NCI-H1436 treated with DMSO at 0.1 percent for 48 hours (cell line): ENCODE measurements around the gene ZSWIM7.
"Not testable (repeated sequence)": the region's sequence is repeated elsewhere in the genome, so short reads cannot be mapped to it uniquely, and the experiment has no call there.

Source experiments
- DNase-seq: peaks from one replicate; lab custom pipeline; 2025; lab: John Stamatoyannopoulos, UW

The ZSWIM7 gene

GRCh38 chr17:15957608-15958307 lies 41.7 kb downstream of the ZSWIM7 start:
- no peak for DNase-seq

GRCh38 chr17:15957206-15957605 lies 42.3 kb downstream of the ZSWIM7 start:
- DNase-seq, result no peak

- DNase-seq, result no peak
Observed at GRCh38 chr17:15955793-15956541, 43.5 kb downstream of the ZSWIM7 start.

DNA sequence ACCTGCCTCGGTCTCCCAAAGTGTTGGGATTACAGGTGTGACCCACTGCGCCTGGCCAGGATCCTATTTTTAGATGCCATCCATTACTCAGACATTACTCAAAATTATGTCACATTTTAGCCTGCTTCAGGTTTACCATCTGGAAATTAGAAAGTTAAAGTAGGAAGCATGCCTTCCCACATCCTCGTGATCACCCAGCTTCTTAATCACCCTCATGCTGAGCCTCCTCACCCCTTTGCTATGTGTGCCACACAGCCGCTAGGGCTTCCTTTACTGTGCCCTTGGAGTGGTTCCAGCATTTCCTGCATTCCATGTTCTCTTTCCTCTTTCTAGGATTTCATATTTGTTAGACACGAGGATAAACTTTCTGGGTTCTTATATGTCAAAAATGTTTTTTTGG lies 45.3 kb downstream of the ZSWIM7 start:
- DNase-seq, result no peak

DNA sequence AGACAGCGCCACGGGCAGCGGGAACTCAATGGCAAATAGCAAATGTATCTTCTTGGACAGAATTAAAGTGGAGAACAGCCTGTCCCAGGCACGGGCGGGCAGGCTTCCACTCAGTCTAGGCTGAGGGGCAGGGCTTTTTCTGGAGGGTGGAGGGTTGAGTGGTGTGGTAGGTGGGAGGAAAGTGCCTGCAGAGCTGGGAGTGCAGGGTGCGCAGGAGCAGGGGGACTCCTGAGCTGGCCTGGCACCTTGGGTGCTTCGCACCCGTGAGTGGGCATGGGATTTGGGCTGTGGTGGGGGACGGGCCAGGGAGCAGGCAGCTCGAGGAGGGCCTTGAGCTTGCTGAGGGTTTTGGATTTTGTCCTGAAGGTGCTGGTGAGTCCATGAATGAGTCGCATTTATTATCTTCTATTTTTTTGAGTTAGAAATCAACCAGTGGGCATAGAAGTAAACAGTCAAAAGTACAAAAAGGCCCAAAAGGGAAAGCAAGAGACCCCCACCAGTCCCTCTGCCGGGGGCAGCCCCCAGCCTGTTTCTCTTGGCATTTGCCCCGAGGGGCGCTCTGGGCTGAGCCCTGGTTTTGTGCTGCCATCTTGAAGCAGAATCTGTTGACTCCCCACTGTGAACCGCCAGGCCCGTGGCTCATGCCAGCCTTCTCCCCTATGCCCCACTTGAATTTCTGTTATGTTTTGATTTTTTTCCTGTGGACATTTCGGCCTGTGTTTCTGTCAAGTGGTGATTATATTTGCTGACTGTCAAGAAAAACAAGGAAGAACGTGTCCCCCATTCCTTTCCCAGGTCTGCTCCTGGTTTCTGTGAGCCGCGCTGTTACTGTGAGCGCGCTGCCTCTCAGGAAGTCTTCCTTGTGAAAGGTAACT lies 46.4 kb downstream of the ZSWIM7 start:
- no peak for DNase-seq

- no peak for DNase-seq
Observed at GRCh38 chr17:15952048-15952532, 47.4 kb downstream of the ZSWIM7 start.

DNA sequence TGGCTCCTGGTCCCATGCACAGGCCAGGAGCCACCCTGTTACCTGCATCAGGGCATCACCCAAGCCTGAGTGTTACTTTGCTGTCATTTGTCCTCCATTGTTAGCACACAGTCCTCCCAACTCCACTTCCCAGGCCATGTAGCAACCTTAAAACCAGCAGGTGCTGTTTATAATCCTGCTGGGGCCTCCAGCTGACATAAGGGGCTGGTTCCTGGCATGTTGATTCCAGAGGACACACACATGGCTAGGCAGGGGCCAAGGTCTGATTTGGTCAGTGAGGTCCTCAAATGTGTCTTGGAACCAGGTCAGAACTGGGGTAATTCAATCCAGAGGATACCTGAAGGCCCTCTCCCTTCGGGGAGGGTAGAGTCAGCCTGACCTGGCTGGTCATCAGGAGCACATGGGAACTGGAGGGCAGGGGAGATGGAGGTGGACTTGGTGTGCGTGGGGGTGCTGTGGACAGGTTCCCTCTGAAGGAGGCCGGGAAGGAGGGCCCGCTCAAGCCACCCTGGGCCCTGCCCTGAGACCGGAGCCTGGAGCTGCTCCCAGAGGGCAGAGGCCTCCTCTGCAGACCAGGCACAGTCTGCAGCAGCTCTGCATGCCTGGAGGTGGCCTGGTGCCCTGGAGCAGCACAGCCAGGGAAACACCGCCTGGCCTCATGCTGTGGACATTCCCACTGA lies 48.0 kb downstream of the ZSWIM7 start:
- DNase-seq, result no peak

- no peak for DNase-seq
Observed at GRCh38 chr17:15947976-15948752, 51.3 kb downstream of the ZSWIM7 start.

- DNase-seq, result no peak
Observed at GRCh38 chr17:15947271-15947670, 52.2 kb downstream of the ZSWIM7 start.

GRCh38 chr17:15946611-15947120 lies 52.8 kb downstream of the ZSWIM7 start:
- DNase-seq, result no peak

DNA sequence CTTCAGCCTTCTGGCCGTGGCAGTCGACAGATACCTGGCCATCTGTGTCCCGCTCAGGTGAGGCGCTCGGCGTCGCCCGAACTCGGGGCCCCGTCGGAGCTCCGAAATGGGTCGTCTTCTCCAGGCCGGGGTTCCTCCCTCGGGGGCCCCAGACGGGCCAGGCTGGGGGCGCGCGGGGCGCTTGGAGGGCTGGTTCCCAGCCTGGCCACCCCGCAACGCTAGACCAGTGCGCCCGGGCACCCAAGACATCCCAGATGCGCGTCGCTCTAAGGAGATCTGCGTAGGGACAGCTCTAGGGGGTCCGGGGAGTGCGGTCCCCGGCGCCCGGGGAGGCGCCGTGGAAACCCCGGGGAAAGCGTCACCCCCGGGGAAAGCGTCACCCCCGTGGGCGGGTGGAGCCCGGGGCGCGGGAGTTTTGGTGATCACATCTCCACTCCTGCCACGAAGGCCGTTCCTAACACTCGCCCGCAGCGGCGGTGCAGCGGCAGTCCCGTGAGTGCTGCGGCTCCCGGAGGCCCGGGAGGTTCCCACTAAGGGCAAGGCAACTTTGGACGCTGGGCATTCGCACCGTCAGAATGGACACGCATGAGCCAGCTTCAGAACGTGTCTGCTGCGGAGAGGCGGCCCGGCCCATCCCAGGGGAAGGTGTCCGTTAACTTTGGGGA lies 53.8 kb downstream of the ZSWIM7 start:
- DNase-seq, result no peak

GRCh38 chr17:15944759-15945526 lies 54.6 kb downstream of the ZSWIM7 start, which contains the start of gene ADORA2B:
TSS of gene ADORA2B (plus strand) at chr17:15945130. CDS start at chr17:15945249, 119 bp downstream.
- DNase-seq, result no peak

- no peak for DNase-seq
Observed at GRCh38 chr17:15943971-15944758, 55.3 kb downstream of the ZSWIM7 start.

- no peak for DNase-seq
Observed at GRCh38 chr17:15942207-15942833, 57.2 kb downstream of the ZSWIM7 start.

DNA sequence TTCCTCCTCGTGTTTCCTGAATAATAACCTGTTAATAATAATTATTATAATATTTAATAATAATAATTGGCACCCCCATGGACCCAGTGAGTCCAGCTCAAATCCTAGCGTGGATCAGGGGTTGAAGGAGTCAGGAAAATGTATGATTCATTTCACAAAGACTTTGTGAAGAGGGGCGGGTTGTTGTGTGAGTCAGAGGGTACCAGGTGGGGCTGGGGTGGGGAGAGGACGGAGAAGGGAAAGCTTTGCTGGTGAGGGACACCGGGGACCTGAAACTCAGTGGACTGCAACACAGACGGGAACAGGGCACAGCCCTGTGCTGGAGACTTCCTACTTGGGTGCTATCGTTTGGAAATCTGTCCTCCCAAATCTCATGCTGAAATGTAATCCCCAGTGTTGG lies 57.7 kb downstream of the ZSWIM7 start:
- no peak for DNase-seq

- not testable (repeated sequence) for DNase-seq
Observed at GRCh38 chr17:15936481-15936880, 63.0 kb downstream of the ZSWIM7 start.

DNA sequence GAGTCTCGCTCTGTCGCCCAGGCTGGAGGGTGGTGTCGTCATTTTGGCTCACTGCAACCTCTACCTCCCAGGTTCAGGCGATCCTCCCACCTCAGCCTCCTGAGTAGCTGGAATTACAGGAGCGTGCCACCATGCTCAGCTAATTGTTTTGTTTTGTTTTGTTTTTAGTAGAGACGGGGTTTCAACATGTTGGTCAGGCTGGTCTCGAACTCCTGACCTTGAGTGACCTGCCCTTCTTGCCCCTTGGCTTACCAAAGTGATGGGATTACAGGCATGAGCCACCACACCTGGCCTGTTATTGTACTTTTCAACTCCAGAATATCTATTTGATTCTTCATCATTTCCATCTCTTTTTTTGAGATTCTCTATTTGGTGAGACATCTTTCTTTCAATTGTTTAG lies 63.6 kb downstream of the ZSWIM7 start:
- no peak for DNase-seq

DNA sequence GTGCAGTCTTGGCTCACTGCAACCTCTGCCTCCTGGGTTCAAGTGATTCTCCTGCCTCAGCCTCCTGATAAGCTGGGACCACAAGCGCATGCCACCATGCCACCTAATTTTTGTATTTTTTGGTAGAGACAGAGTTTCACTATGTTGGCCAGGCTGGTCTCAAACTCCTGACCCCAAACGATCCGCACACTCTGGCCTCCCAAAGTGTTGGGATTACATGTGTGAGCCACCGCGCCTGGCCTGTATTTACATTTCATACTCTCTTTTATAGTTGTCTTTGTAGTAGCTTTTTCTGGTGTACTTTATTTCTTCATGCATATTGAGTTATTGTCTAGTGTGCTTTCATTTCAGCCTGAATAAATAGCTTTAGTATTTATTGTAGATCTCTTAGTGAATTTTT lies 64.6 kb downstream of the ZSWIM7 start:
- no peak for DNase-seq
